Mucosa of stomach (tissue), 1 donor: ENCODE measurements around the gene MRPL28.
"Not testable (repeated sequence)": the region's sequence is repeated elsewhere in the genome, so short reads cannot be mapped to it uniquely, and the experiment has no call there.

Source experiments
- H3K27me3 ChIP-seq: one replicate; pipeline ENCODE4 v1.7.0; 2013; ENCODE audit warnings: mild to moderate bottlenecking, low read length; ENCODE audit not compliant: control insufficient read depth, insufficient read depth
- H3K36me3 ChIP-seq: one replicate; pipeline ENCODE4 v1.7.0; 2013; ENCODE audit warnings: low read length; ENCODE audit not compliant: control insufficient read depth, insufficient read depth
- H3K4me1 ChIP-seq: one replicate; pipeline ENCODE4 v1.7.0; 2013; ENCODE audit warnings: mild to moderate bottlenecking, low read length; ENCODE audit not compliant: control insufficient read depth, insufficient read depth
- H3K4me3 ChIP-seq: one replicate; pipeline ENCODE4 v1.7.0; 2013; ENCODE audit warnings: low read length
- H3K9ac ChIP-seq: one replicate; pipeline ENCODE4 v1.7.0; 2013; ENCODE audit warnings: mild to moderate bottlenecking, low read length, moderate library complexity
- H3K9me3 ChIP-seq: one replicate; pipeline ENCODE4 v1.7.0; 2013; ENCODE audit warnings: mild to moderate bottlenecking, low read length, moderate library complexity; ENCODE audit not compliant: control insufficient read depth
- donor health status: Pancreatic carcinoma.

MRPL28 gene

DNA sequence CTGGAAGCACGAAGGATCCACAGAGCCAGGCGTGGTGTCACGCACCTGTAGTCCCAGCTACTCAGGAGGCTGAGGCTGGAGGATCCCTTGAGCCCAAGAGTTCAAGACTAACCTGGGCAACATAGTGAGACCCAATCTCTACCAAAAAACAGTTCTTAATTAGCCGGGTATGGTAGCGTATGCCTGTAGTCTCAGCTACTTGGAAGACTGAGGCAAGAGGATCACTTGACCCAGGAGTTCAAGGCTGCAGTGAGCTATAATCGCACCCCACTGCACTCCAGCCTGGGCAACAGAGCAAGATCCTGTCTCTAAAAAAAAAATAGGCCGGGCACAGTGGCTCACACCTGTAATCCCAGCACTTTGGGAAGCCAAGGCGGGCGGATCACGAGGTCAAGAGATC is 21.8 kb downstream of the MRPL28 start:
- not testable (repeated sequence) for H3K4me3 ChIP-seq, H3K9ac ChIP-seq

GRCh38 chr16:347203-347602 is 23.1 kb downstream of the MRPL28 start:
- Histone ChIP-seq H3K9me3 (no peaks in the 10 kb centered on the region), H3K4me3 (no peak overlapping the region), H3K27me3 (no peaks in the 10 kb centered on the region), H3K36me3 (no peaks in the 10 kb centered on the region), H3K9ac (no peak overlapping the region), H3K4me1 (no peaks in the 10 kb centered on the region)

More for the DNA sequence above, 21.8 kb downstream of the MRPL28 start:
- not testable (repeated sequence) for H3K4me1 ChIP-seq, H3K9me3 ChIP-seq, H3K27me3 ChIP-seq, H3K36me3 ChIP-seq

GRCh38 chr16:346587-346986 is 23.8 kb downstream of the MRPL28 start:
- Histone ChIP-seq H3K36me3 (no peaks in the 10 kb centered on the region), H3K4me1 (no peaks in the 10 kb centered on the region), H3K9me3 (no peaks in the 10 kb centered on the region)

GRCh38 chr16:345772-346171 is 24.6 kb downstream of the MRPL28 start:
- no peaks in the 10 kb centered on the region for H3K4me1 ChIP-seq
- no peak overlapping the region for H3K9ac ChIP-seq
- no peaks in the 10 kb centered on the region for H3K36me3 ChIP-seq
- no peaks in the 10 kb centered on the region for H3K9me3 ChIP-seq
- no peak overlapping the region for H3K4me3 ChIP-seq
- H3K27me3 ChIP-seq: no peaks in the 10 kb centered on the region

More at GRCh38 chr16:346587-346986, 23.8 kb downstream of the MRPL28 start:
- Histone ChIP-seq H3K9ac (no peak overlapping the region), H3K27me3 (no peaks in the 10 kb centered on the region), H3K4me3 (no peak overlapping the region)

- H3K36me3 ChIP-seq: no peaks in the 10 kb centered on the region
- peaks cover 15% of the 10 kb centered on the region for H3K4me1 ChIP-seq
- no peaks in the 10 kb centered on the region for H3K9me3 ChIP-seq
Observed at GRCh38 chr16:342455-343213, 27.7 kb downstream of the MRPL28 start.

GRCh38 chr16:341974-342336 is 28.4 kb downstream of the MRPL28 start:
- not testable (repeated sequence) for H3K27me3 ChIP-seq, H3K9me3 ChIP-seq, H3K36me3 ChIP-seq, H3K9ac ChIP-seq, H3K4me3 ChIP-seq
- peaks cover 15% of the 10 kb centered on the region for H3K4me1 ChIP-seq

More at GRCh38 chr16:342455-343213, 27.7 kb downstream of the MRPL28 start:
- Histone ChIP-seq H3K9ac (no peak overlapping the region), H3K27me3 (no peaks in the 10 kb centered on the region), H3K4me3 (no peak overlapping the region)

DNA sequence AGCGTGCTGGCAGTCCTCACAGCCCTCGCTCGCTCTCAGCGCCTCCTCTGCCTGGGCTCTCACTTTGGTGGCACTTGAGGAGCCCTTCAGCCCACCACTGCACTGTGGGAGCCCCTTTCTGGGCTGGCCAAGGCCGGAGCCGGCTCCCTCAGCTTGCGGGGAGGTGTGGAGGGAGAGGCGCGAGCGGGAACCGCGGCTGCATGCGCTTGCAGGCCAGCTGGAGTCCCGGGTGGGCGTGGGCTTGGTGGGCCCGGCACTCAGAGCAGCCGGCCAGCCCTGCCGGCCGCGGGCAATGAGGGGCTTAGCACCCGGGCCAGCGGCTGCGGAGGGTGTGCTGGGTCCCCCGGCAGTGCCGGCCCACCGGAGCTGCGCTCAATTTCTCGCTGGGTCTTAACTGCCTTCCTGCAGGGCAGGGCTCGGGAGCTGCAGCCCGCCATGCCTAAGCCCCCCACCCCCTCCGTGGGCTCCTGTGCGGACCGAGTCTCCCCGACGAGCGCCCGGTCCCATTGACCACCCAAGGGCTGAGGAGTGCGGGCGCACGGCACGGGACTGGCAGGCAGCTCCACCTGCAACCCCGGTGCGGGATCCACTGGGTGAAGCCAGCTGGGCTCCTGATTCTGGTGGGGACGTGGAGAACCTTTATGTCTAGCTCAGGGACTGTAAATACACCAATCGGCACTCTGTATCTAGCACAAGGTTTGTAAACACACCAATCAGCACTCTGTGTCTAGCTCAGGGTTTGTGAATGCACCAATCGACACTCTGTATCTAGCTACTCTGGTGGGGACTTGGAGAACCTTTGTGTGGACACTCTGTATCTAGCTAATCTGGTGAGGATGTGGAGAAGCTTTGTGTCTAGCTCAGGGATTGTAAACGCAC is 29.0 kb downstream of the MRPL28 start:
- not testable (repeated sequence) for H3K27me3 ChIP-seq, H3K9ac ChIP-seq, H3K36me3 ChIP-seq, H3K4me3 ChIP-seq, H3K9me3 ChIP-seq
- H3K4me1 ChIP-seq: peaks cover 15% of the 10 kb centered on the region

- no peaks in the 10 kb centered on the region for H3K27me3 ChIP-seq
- H3K4me1 ChIP-seq: peaks cover 15% of the 10 kb centered on the region
Observed at GRCh38 chr16:340370-341091, 29.8 kb downstream of the MRPL28 start.

DNA sequence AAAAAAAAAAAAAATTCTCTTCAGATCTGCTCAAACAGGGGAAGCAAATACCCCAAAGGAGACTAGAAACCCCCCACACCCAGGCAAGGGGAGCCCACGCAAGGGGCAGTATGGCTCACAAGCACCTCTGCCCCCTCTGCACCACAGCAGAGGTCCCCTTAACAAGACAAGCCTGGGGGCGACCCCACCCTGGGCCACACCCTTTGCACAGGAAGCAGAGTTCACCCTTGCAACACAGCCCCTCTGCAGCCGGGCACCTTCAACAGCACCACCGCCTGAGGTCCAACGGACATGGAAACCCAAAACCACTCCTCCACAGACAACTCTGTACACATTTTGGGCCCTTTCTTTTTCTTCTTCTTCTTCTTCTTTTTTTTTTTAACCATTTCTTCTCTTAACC is 30.7 kb downstream of the MRPL28 start:
- Histone ChIP-seq H3K4me3 (no peak overlapping the region), H3K36me3 (no peaks in the 10 kb centered on the region), H3K9ac (no peak overlapping the region), H3K9me3 (no peaks in the 10 kb centered on the region), H3K4me1 (peaks cover 15% of the 10 kb centered on the region), H3K27me3 (no peaks in the 10 kb centered on the region)

More at GRCh38 chr16:340370-341091, 29.8 kb downstream of the MRPL28 start:
- Histone ChIP-seq H3K36me3 (no peaks in the 10 kb centered on the region), H3K4me3 (no peak overlapping the region), H3K9me3 (no peaks in the 10 kb centered on the region), H3K9ac (no peak overlapping the region)

DNA sequence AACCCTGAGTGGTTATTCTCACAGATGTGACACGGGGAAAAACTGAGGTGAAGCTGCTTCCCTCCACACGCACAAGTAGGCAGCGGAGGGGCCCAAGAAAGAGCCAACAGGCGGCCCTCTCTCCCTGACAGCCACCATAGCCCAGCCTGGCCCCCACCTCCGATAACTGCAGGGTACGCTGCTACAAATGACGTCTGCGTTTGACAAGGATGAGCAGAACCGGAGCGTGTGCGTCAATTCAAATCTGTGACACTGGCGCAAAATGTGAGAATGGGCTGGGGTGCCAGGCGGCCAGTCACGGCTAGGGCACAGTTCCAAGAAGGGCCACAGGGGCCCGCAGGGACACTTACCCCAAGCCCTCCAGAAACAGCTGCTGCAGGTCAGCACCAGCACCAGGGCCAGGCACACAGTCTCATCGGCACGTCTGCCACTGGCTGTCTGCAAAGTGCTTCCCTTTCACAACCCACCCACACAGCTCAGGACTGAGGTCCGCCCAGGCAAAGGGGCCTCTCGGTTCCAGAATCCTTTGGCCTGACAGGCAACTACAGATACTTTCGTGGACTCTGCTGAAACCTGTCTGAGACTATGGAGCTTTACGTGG is 32.3 kb downstream of the MRPL28 start:
- no peak overlapping the region for H3K9ac ChIP-seq
- no peaks in the 10 kb centered on the region for H3K36me3 ChIP-seq
- H3K27me3 ChIP-seq: no peaks in the 10 kb centered on the region
- peaks cover 20% of the 10 kb centered on the region for H3K4me1 ChIP-seq
- no peak overlapping the region for H3K4me3 ChIP-seq
- H3K9me3 ChIP-seq: no peaks in the 10 kb centered on the region

DNA sequence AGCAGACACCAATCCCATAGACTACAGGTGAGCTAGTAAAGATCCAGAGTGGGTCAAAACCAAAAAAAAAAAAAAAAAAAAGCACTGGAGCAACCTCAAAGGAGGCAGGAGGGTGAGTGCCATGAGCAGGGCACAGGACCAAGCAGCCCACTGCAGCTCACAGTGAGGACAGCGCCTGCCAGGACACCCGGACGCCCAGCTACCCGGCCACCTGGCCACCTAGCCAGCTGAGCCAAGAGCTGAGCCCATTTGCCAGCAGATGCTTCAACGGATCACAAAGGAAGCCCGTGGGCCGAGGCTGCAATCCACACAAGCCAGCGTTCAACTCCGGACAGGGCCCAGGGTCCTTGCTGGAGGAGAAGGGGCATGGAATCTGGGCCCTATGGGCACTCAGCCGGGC is 32.9 kb downstream of the MRPL28 start:
- Histone ChIP-seq H3K4me1 (peaks cover 20% of the 10 kb centered on the region), H3K9me3 (no peaks in the 10 kb centered on the region), H3K9ac (no peak overlapping the region), H3K27me3 (no peaks in the 10 kb centered on the region), H3K4me3 (no peak overlapping the region), H3K36me3 (no peaks in the 10 kb centered on the region)
